ENCODE measurements around the gene TSPAN9. TPM values are rescaled to one million over a fixed set of nuclear protein-coding genes. Genes with fewer than 3 reads are reported as not detected.
"Not testable (repeated sequence)": the region's sequence is repeated elsewhere in the genome, so short reads cannot be mapped to it uniquely, and the experiment has no call there.

TSPAN9 gene
- total and polyA plus RNA-seq, 4 donors: 27.6 to 40.1 (median 30.9) TPM

DNA sequence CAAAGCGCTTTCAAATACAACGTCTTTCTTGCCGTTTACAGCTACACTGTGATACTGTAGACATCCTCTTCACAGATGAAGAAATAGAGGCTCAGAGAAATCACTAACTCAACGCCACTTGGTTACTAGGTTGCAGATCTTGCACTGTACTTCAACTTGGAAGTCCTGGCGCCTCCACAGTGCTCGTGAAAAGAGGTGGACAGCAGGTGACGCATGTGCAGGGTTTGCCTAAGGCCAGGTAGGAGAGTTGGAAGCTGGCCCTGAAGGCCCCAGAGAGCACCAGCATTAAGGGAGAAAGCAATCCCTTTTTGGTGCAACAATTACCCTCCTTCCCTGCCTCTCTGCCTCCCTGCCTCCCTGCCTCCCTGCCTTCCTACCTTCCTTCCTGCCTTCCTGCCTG, 22.8 kb upstream of the TSPAN9 start:
- no peaks in the 10 kb centered on the region for H3K36me3 ChIP-seq (ENCODE audit: control insufficient read depth, insufficient read depth, low read length)
- no peaks in the 10 kb centered on the region for H3K27me3 ChIP-seq (ENCODE audit: control insufficient read depth, insufficient read depth, low read length)
- no peak overlapping the region for H3K4me3 ChIP-seq (ENCODE audit: low read depth, low read length)
- no peak for DNase-seq (ENCODE audit: low read depth in 4 of 6, low spot score in 6 of 6)
- WGBS (ENCODE audit: insufficient coverage): 96% methylated on average over 4 of the region's 7 CpGs
- H3K27ac ChIP-seq (ENCODE audit: low read depth, low read length): no peak overlapping the region
- H3K9me3 ChIP-seq (ENCODE audit: control insufficient read depth, insufficient read depth, low read length): no peaks in the 10 kb centered on the region
- H3K4me1 ChIP-seq (ENCODE audit: control insufficient read depth, insufficient read depth, low read length): peaks cover 10% of the 10 kb centered on the region

- H3K9me3 ChIP-seq (ENCODE audit: control insufficient read depth, insufficient read depth, low read length): no peaks in the 10 kb centered on the region
- WGBS (ENCODE audit: insufficient coverage): 30% methylated on average over 11 of the region's 12 CpGs
- DNase-seq (ENCODE audit: low read depth in 4 of 6, low spot score in 6 of 6): peak in 2 of 6 donors; percentile 61 to 71
- H3K27ac ChIP-seq (ENCODE audit: low read depth, low read length): peak overlapping the region; percentile 42
- no peak overlapping the region for H3K4me3 ChIP-seq (ENCODE audit: low read depth, low read length)
- H3K4me1 ChIP-seq (ENCODE audit: control insufficient read depth, insufficient read depth, low read length): peaks cover 10% of the 10 kb centered on the region
- H3K36me3 ChIP-seq (ENCODE audit: control insufficient read depth, insufficient read depth, low read length): no peaks in the 10 kb centered on the region
- no peaks in the 10 kb centered on the region for H3K27me3 ChIP-seq (ENCODE audit: control insufficient read depth, insufficient read depth, low read length)
Measured at GRCh38 chr12:3055026-3055703, 22.0 kb upstream of the TSPAN9 start.

GRCh38 chr12:3055704-3056467, 21.3 kb upstream of the TSPAN9 start:
- Histone ChIP-seq H3K36me3 (ENCODE audit: control insufficient read depth, insufficient read depth, low read length) (no peaks in the 10 kb centered on the region), H3K9me3 (ENCODE audit: control insufficient read depth, insufficient read depth, low read length) (no peaks in the 10 kb centered on the region), H3K4me1 (ENCODE audit: control insufficient read depth, insufficient read depth, low read length) (peaks cover 10% of the 10 kb centered on the region), H3K27ac (ENCODE audit: low read depth, low read length) (no peak overlapping the region), H3K27me3 (ENCODE audit: control insufficient read depth, insufficient read depth, low read length) (no peaks in the 10 kb centered on the region), H3K4me3 (ENCODE audit: low read depth, low read length) (no peak overlapping the region)
- DNase-seq (ENCODE audit: low read depth in 4 of 6, low spot score in 6 of 6): peak in 1 of 6 donors; percentile 66
- WGBS (ENCODE audit: insufficient coverage): 53% methylated on average over 6 of the region's 8 CpGs

DNA sequence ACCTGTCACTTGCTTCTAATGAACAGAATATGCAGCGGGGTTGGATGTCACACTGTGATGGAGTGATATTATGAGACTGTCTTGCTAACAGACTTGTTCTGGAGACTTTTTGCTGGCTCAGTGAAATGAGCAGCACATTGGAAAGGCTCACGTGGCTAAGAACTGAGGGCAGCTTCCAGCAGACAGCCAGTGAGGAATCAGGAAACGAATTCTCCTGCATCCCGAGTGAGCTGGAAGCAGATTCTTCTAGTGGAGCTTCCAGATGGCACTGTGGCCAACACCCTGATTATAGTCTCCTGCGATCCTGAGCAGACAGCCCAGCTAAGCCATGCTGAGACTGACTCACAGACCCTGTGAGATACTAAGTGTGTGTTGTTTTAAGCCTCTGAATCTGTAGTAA, 16.1 kb upstream of the TSPAN9 start:
- DNase-seq (ENCODE audit: low read depth in 4 of 6, low spot score in 6 of 6): peak in 2 of 6 donors; percentile 41 to 55
- H3K27me3 ChIP-seq (ENCODE audit: control insufficient read depth, insufficient read depth, low read length): no peaks in the 10 kb centered on the region
- H3K4me1 ChIP-seq (ENCODE audit: control insufficient read depth, insufficient read depth, low read length): no peaks in the 10 kb centered on the region
- peaks cover 2% of the 10 kb centered on the region for H3K9me3 ChIP-seq (ENCODE audit: control insufficient read depth, insufficient read depth, low read length)
- no peak overlapping the region for H3K27ac ChIP-seq (ENCODE audit: low read depth, low read length)
- WGBS (ENCODE audit: insufficient coverage): 70% methylated on average over 4 of the region's 5 CpGs
- H3K4me3 ChIP-seq (ENCODE audit: low read depth, low read length): no peak overlapping the region
- no peaks in the 10 kb centered on the region for H3K36me3 ChIP-seq (ENCODE audit: control insufficient read depth, insufficient read depth, low read length)

GRCh38 chr12:3061501-3062215, 15.5 kb upstream of the TSPAN9 start:
- Histone ChIP-seq H3K4me1 (ENCODE audit: control insufficient read depth, insufficient read depth, low read length) (no peaks in the 10 kb centered on the region), H3K4me3 (ENCODE audit: low read depth, low read length) (no peak overlapping the region), H3K27ac (ENCODE audit: low read depth, low read length) (no peak overlapping the region), H3K36me3 (ENCODE audit: control insufficient read depth, insufficient read depth, low read length) (no peaks in the 10 kb centered on the region), H3K27me3 (ENCODE audit: control insufficient read depth, insufficient read depth, low read length) (no peaks in the 10 kb centered on the region), H3K9me3 (ENCODE audit: control insufficient read depth, insufficient read depth, low read length) (peaks cover 2% of the 10 kb centered on the region)
- 79% methylated on average over 3 of the region's 3 CpGs for WGBS (ENCODE audit: insufficient coverage)
- no peak for DNase-seq (ENCODE audit: low read depth in 4 of 6, low spot score in 6 of 6)

DNA sequence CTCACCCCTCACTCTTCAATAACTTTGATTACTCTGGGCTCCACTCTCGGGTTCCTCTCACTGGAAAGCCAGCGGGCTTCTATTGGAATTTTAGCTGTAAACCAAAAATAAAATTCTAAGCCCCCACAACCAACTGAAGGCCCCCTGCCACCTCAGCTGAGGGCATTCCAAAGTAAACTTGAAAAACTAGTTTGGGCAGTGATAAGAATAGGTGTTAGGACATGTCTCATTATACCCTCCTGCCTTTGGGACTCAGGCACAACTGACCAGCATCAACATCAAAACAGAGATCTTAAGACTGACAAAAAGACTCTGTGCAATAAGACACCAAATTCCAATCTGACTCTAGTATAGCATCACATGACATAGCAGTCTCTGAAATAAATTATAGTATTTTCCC, 11.9 kb upstream of the TSPAN9 start:
- WGBS (ENCODE audit: insufficient coverage): no CpG with 5 or more reads among the region's 2 CpGs
- DNase-seq (ENCODE audit: low read depth in 4 of 6, low spot score in 6 of 6): no peak

DNA sequence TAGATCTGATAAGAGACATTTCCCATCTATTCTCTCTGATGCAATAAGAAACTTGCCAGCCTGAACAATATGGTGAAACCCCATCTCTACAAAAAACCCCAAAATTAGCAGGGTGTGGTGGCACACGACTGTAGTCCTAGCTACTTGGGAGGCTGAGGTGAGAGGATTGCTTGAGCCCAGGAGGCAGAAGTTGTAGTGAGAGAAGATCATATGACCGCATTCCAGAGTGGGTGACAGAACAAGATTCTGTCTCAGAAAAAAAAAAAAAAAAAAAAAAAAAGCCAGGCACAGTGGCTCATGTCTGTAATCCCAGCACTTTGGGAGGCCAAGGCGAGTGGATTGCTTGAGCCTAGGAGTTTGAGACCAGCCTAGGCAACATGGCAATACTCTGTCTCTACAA, 11.3 kb upstream of the TSPAN9 start:
- DNase-seq (ENCODE audit: low read depth in 4 of 6, low spot score in 6 of 6); H3K9me3 ChIP-seq (ENCODE audit: control insufficient read depth, insufficient read depth, low read length); H3K4me3 ChIP-seq (ENCODE audit: low read depth, low read length); H3K4me1 ChIP-seq (ENCODE audit: control insufficient read depth, insufficient read depth, low read length); H3K27ac ChIP-seq (ENCODE audit: low read depth, low read length); H3K27me3 ChIP-seq (ENCODE audit: control insufficient read depth, insufficient read depth, low read length); H3K36me3 ChIP-seq (ENCODE audit: control insufficient read depth, insufficient read depth, low read length): not testable (repeated sequence)
- WGBS (ENCODE audit: insufficient coverage): 100% methylated on average over 1 of the region's 3 CpGs

More for the DNA sequence above, 11.9 kb upstream of the TSPAN9 start:
- Histone ChIP-seq H3K27me3 (ENCODE audit: control insufficient read depth, insufficient read depth, low read length) (no peaks in the 10 kb centered on the region), H3K9me3 (ENCODE audit: control insufficient read depth, insufficient read depth, low read length) (peaks cover 2% of the 10 kb centered on the region), H3K4me1 (ENCODE audit: control insufficient read depth, insufficient read depth, low read length) (no peaks in the 10 kb centered on the region), H3K36me3 (ENCODE audit: control insufficient read depth, insufficient read depth, low read length) (no peaks in the 10 kb centered on the region), H3K27ac (ENCODE audit: low read depth, low read length) (no peak overlapping the region), H3K4me3 (ENCODE audit: low read depth, low read length) (no peak overlapping the region)

DNA sequence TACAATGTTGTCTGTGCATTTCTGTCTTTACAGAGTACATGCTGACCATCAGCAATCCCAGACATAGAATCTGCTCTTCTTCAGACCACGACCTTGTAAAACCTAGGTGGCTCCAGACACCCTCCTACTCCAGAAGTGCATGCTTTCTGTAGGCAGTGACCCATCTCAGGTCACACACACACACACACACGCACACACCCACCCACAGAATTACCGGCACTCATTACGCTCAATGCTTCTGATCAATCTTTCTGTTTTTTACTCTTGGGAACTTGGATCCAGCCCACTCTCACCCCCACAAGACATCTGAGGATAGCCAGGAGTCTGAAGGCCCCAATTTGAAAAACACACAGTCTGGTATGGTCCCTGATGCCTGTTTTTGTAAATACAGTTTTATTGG, 7.5 kb upstream of the TSPAN9 start:
- Histone ChIP-seq H3K27me3 (ENCODE audit: control insufficient read depth, insufficient read depth, low read length) (no peaks in the 10 kb centered on the region), H3K4me3 (ENCODE audit: low read depth, low read length) (no peak overlapping the region), H3K9me3 (ENCODE audit: control insufficient read depth, insufficient read depth, low read length) (no peaks in the 10 kb centered on the region), H3K27ac (ENCODE audit: low read depth, low read length) (no peak overlapping the region), H3K36me3 (ENCODE audit: control insufficient read depth, insufficient read depth, low read length) (no peaks in the 10 kb centered on the region), H3K4me1 (ENCODE audit: control insufficient read depth, insufficient read depth, low read length) (no peaks in the 10 kb centered on the region)
- no peak for DNase-seq (ENCODE audit: low read depth in 4 of 6, low spot score in 6 of 6)
- WGBS (ENCODE audit: insufficient coverage): 92% methylated on average over 3 of the region's 4 CpGs

GRCh38 chr12:3071107-3071506, 6.1 kb upstream of the TSPAN9 start:
- 91% methylated on average over 7 of the region's 8 CpGs for WGBS (ENCODE audit: insufficient coverage)
- H3K9me3 ChIP-seq (ENCODE audit: control insufficient read depth, insufficient read depth, low read length): no peaks in the 10 kb centered on the region
- no peaks in the 10 kb centered on the region for H3K27me3 ChIP-seq (ENCODE audit: control insufficient read depth, insufficient read depth, low read length)
- no peak overlapping the region for H3K4me3 ChIP-seq (ENCODE audit: low read depth, low read length)
- H3K4me1 ChIP-seq (ENCODE audit: control insufficient read depth, insufficient read depth, low read length): peaks cover 4% of the 10 kb centered on the region
- no peak overlapping the region for H3K27ac ChIP-seq (ENCODE audit: low read depth, low read length)
- DNase-seq (ENCODE audit: low read depth in 4 of 6, low spot score in 6 of 6): no peak
- H3K36me3 ChIP-seq (ENCODE audit: control insufficient read depth, insufficient read depth, low read length): no peaks in the 10 kb centered on the region

All from spinal cord (tissue), 10 donors.